Neural progenitor cell (in vitro differentiated cells): ENCODE results near the gene ASTN1. TPM values are rescaled to one million over a fixed set of nuclear protein-coding genes. Genes with fewer than 3 reads are reported as not detected.

ENCODE experiments used
- DNase-seq: peaks from one replicate; pipeline ENCODE4 v3.0.0-alpha.2; 2016; ENCODE audit warnings: low spot score
- H2AFZ ChIP-seq: fragments of 200-600 bp; sonication (generic); replicated peaks from 2 replicates; pipeline ENCODE4 v1.6.1; 2016; ENCODE audit warnings: antibody characterized with exemption
- H3F3A ChIP-seq: fragments of 200-600 bp; sonication (generic); 2 replicates; pipeline ENCODE4 v1.6.1; 2016; ENCODE audit warnings: antibody characterized with exemption, low read depth
- H3K27ac ChIP-seq: fragments of 200-600 bp; sonication (generic); 2 replicates; pipeline ENCODE4 v1.5.1; 2016; ENCODE audit warnings: mild to moderate bottlenecking
- H3K27me3 ChIP-seq: fragments of 200-600 bp; sonication (generic); 2 replicates; pipeline ENCODE4 v1.6.1; 2016; ENCODE audit warnings: mild to moderate bottlenecking, moderate library complexity
- H3K36me3 ChIP-seq: fragments of 200-600 bp; sonication (generic); 2 replicates; pipeline ENCODE4 v1.5.1; 2016
- H3K4me1 ChIP-seq: fragments of 200-600 bp; sonication (generic); 2 replicates; pipeline ENCODE4 v1.6.1; 2016; ENCODE audit warnings: mixed run types
- H3K4me2 ChIP-seq: fragments of 200-600 bp; sonication (generic); 2 replicates; pipeline ENCODE4 v1.6.1; 2016
- H3K4me3 ChIP-seq: fragments of 200-600 bp; sonication (generic); 2 replicates; pipeline ENCODE4 v1.5.1; 2016
- H3K79me2 ChIP-seq: fragments of 200-600 bp; sonication (generic); 2 replicates; pipeline ENCODE4 v1.6.1; 2016; ENCODE audit warnings: low read depth
- H3K9ac ChIP-seq: fragments of 200-600 bp; sonication (generic); 2 replicates; pipeline ENCODE4 v1.6.1; 2016
- H3K9me3 ChIP-seq: fragments of 200-600 bp; sonication (generic); 2 replicates; pipeline ENCODE4 v1.5.1; 2016; ENCODE audit warnings: low read depth
- H4K20me1 ChIP-seq: fragments of 200-600 bp; sonication (generic); 2 replicates; pipeline ENCODE4 v1.6.1; 2016; ENCODE audit warnings: low read depth
- H3K27ac Mint-ChIP-seq: 3 replicates; pipeline ENCODE4 v1.8.0; 2021; ENCODE audit warnings: mixed read lengths
- H3K27me3 Mint-ChIP-seq: 2 replicates; pipeline ENCODE4 v1.8.0; 2022; ENCODE audit warnings: low read depth, mild to moderate bottlenecking, inconsistent platforms, moderate library complexity, mixed read lengths; ENCODE audit not compliant: insufficient read depth
- H3K36me3 Mint-ChIP-seq: 3 replicates; pipeline ENCODE4 v1.8.0; 2021; ENCODE audit warnings: mixed read lengths
- H3K4me1 Mint-ChIP-seq: 3 replicates; pipeline ENCODE4 v1.8.0; 2021; ENCODE audit warnings: mixed read lengths
- H3K4me3 Mint-ChIP-seq: 3 replicates; pipeline ENCODE4 v1.8.0; 2021; ENCODE audit warnings: mild to moderate bottlenecking, moderate library complexity, mixed read lengths
- H3K9me3 Mint-ChIP-seq: 3 replicates; pipeline ENCODE4 v1.8.0; 2020; ENCODE audit warnings: mixed read lengths
- CTCF ChIP-seq: fragments of 200-600 bp; sonication (generic); IDR thresholded peaks from 2 replicates; pipeline ENCODE4 v1.5.1; 2017; ENCODE audit warnings: antibody characterized with exemption, mild to moderate bottlenecking
- EZH2 ChIP-seq: fragments of 200-600 bp; sonication (generic); IDR thresholded peaks from 2 replicates; pipeline ENCODE4 v1.6.1; 2017; ENCODE audit warnings: antibody characterized with exemption, mild to moderate bottlenecking, moderate library complexity
- EZH2phosphoT487 ChIP-seq: fragments of 200-600 bp; sonication (generic); IDR thresholded peaks from 2 replicates; pipeline ENCODE4 v1.6.1; 2017; ENCODE audit warnings: antibody characterized with exemption
- total RNA-seq: library from RNA; depleted of rRNA; stranded (reverse); fragments of >200 nt; gene quantifications from 2 replicates; pipeline ENCODE4 v1.2.3, GENCODE V29; 2015; ENCODE audit warnings: low replicate concordance

ASTN1 gene
- total RNA-seq, 1 donor from 2014 or later, result 7.7 TPM

- no peak overlapping the region for H2AFZ ChIP-seq
- H3F3A ChIP-seq, result no peaks in the 10 kb centered on the region
- Mint-ChIP-seq H3K9me3 (no peaks in the 10 kb centered on the region), H3K27ac (no peak overlapping the region), H3K4me1 (peaks cover 6% of the 10 kb centered on the region), H3K27me3 (no peaks in the 10 kb centered on the region), H3K4me3 (no peak overlapping the region), H3K36me3 (no peaks in the 10 kb centered on the region)
- H4K20me1 ChIP-seq, result no peaks in the 10 kb centered on the region
- no peaks in the 10 kb centered on the region for H3K9me3 ChIP-seq
- TF ChIP-seq EZH2 (no peak), CTCF (no peak), EZH2phosphoT487 (no peak)
- H3K4me2 ChIP-seq, result no peak overlapping the region
- DNase-seq, result no peak
- no peaks in the 10 kb centered on the region for H3K27me3 ChIP-seq
- no peak overlapping the region for H3K9ac ChIP-seq
- no peaks in the 10 kb centered on the region for H3K4me1 ChIP-seq
- no peaks in the 10 kb centered on the region for H3K79me2 ChIP-seq
- no peak overlapping the region for H3K27ac ChIP-seq
- H3K36me3 ChIP-seq, result no peaks in the 10 kb centered on the region
- no peak overlapping the region for H3K4me3 ChIP-seq
Observed at GRCh38 chr1:176820391-176821031, 344.0 kb downstream of the ASTN1 start.

- peaks cover 2% of the 10 kb centered on the region for H3K27me3 Mint-ChIP-seq
- Histone ChIP-seq H3K27me3 (no peaks in the 10 kb centered on the region), H3K79me2 (no peaks in the 10 kb centered on the region), H3K4me3 (no peak overlapping the region), H3K4me2 (no peak overlapping the region), H3K27ac (no peak overlapping the region), H3K9ac (no peak overlapping the region), H2AFZ (no peak overlapping the region), H3F3A (no peaks in the 10 kb centered on the region), H4K20me1 (no peaks in the 10 kb centered on the region), H3K4me1 (peaks cover 11% of the 10 kb centered on the region), H3K9me3 (no peaks in the 10 kb centered on the region), H3K36me3 (no peaks in the 10 kb centered on the region)
- H3K9me3 Mint-ChIP-seq, result no peaks in the 10 kb centered on the region
- no peaks in the 10 kb centered on the region for H3K36me3 Mint-ChIP-seq
- no peak overlapping the region for H3K4me3 Mint-ChIP-seq
- TF ChIP-seq CTCF (no peak), EZH2phosphoT487 (no peak)
- H3K27ac Mint-ChIP-seq, result no peak overlapping the region
- H3K4me1 Mint-ChIP-seq, result peaks cover 20% of the 10 kb centered on the region
- DNase-seq, result no peak
Observed at GRCh38 chr1:176816232-176816631, 348.3 kb downstream of the ASTN1 start.

- Mint-ChIP-seq H3K27ac (no peak overlapping the region), H3K4me3 (no peak overlapping the region), H3K27me3 (peaks cover 2% of the 10 kb centered on the region), H3K4me1 (peaks cover 16% of the 10 kb centered on the region), H3K9me3 (no peaks in the 10 kb centered on the region), H3K36me3 (no peaks in the 10 kb centered on the region)
- Histone ChIP-seq H3K79me2 (no peaks in the 10 kb centered on the region), H3K9ac (no peak overlapping the region), H3K27me3 (no peaks in the 10 kb centered on the region), H3K4me3 (no peak overlapping the region), H3K27ac (no peak overlapping the region), H3K4me2 (no peak overlapping the region), H3F3A (no peaks in the 10 kb centered on the region), H3K4me1 (peaks cover 11% of the 10 kb centered on the region), H4K20me1 (no peaks in the 10 kb centered on the region), H3K36me3 (no peaks in the 10 kb centered on the region), H3K9me3 (no peaks in the 10 kb centered on the region), H2AFZ (no peak overlapping the region)
- no peak for TF ChIP-seq CTCF
- no peak for TF ChIP-seq EZH2
- DNase-seq, result no peak
Observed at GRCh38 chr1:176815621-176816020, 348.9 kb downstream of the ASTN1 start.
